PC-9 (cell line): ENCODE results near the gene NYAP2.

Experiments
- CTCF ChIP-seq: fragments of 200-600 bp; sonication (generic); conservative IDR thresholded peaks from 2 replicates; pipeline ENCODE4 v1.6.1; 2017; ENCODE audit warnings: mixed run types, antibody characterized with exemption, mild to moderate bottlenecking, moderate library complexity
- EZH2 ChIP-seq: fragments of 200-600 bp; sonication (generic); IDR thresholded peaks from 2 replicates; pipeline ENCODE4 v1.8.0; 2017; ENCODE audit warnings: antibody characterized with exemption, low read depth

- TF ChIP-seq CTCF, result peak; percentile 84
- no peak for TF ChIP-seq EZH2
These were observed 270.8 kb downstream of the NYAP2 start for GRCh38 chr2:225670111-225670974.
